Left renal cortex interstitium (tissue), 4 donors: ENCODE results near the gene TMEM269. TPM values are rescaled to one million over a fixed set of nuclear protein-coding genes. Genes with fewer than 3 reads are reported as not detected.

ENCODE experiments used
- DNase-seq, 4 donors: peaks; one replicate each; pipeline ENCODE4 v3.0.0-alpha.2; 2013; ENCODE audit warnings: low read depth in 4 of 4, low spot score in 2 of 4, missing footprints in 1 of 4
- polyA plus RNA-seq, 4 donors: library from polyadenylated mRNA; unstranded; fragments of 120-200 nt; gene quantifications; one replicate each; pipeline ENCODE4 v1.2.1, GENCODE V29; 2013; ENCODE audit not compliant: insufficient read length in 4 of 4

The TMEM269 gene
- polyA plus RNA-seq, 4 donors = 0.78 to 1.6 (median 0.97) TPM

GRCh38 chr1:42817976-42818375, 33.2 kb downstream of the TMEM269 start:
- DNase-seq = no peak

DNA sequence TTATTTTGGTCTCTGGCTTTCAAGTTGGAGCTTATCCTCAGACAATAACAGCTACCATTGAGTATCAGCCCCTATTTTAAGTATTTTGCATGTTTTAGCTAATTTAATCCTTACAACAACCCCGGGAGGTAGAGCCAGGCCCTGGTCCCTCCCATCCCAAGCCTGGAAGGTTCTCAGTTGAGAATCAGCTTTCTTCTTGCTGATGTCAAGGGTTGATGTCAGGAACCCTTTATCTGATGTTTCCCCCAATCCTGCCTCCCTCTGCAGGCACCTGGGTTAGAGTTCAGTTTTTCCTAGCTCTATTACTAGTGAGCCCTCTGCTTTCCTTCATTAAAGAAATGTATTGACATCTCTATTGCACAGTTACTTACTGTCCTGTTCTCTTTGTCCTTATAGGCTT, 36.0 kb downstream of the TMEM269 start:
- DNase-seq = no peak

- no peak for DNase-seq
These were observed 36.9 kb downstream of the TMEM269 start for GRCh38 chr1:42821690-42822089.

DNA sequence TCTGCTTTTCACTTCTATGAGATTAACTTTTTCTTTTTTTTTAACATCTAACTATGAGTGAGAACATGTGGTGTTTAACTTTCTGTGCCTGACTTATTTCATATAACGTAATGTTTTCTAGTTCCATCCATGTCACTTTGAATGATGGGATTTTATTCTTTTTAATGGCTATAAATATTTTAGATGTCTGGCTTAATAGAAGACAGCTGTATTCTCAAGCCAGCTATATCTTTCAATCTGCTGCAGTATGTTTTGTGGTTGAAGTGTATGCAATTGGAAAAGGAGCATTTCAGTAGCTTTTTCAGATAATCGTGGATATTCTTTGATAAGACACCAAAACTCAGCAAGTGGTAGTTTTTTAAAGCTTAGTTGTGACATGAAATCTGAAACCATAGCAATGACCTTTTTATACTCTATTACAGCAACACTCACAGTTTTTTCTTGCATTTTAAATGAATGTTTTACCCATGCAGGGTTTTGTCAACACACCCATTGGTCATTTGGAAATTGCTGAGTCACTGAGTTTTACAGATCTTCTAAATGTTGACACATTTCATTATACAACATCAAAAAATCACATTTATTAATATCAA, 38.1 kb downstream of the TMEM269 start:
- peak in 2 of 4 donors; percentile 7 to 19 for DNase-seq

DNA sequence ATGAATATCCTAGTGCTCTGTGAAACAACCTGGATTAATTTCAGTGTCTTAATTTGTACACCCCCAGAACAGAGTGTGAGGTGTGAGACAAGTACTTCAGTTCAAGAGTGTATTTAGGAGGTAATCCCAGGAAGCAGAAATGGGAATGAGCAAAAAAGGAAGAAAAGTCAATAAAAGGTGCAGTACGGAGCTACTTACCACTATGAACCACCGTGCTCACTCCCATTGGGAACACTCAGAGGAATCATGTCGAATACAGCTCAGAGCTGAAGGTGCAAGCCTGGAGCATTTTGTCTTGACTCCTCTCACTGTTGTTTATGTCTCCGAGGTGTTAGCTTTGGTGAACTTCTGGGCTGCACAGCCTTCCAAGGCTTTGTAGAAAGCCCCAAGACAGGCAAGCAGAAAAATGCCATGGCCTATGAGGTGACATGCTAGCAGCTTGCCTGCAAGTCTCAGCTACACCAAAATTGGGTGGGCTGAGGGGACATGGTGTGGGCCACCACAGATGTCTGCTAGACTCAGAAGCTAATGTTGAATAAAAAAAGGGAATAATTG, 39.8 kb downstream of the TMEM269 start:
- DNase-seq = no peak

GRCh38 chr1:42825036-42825851, 40.5 kb downstream of the TMEM269 start:
- no peak for DNase-seq

- DNase-seq = no peak
These were observed 45.8 kb downstream of the TMEM269 start for GRCh38 chr1:42830631-42831030.

DNA sequence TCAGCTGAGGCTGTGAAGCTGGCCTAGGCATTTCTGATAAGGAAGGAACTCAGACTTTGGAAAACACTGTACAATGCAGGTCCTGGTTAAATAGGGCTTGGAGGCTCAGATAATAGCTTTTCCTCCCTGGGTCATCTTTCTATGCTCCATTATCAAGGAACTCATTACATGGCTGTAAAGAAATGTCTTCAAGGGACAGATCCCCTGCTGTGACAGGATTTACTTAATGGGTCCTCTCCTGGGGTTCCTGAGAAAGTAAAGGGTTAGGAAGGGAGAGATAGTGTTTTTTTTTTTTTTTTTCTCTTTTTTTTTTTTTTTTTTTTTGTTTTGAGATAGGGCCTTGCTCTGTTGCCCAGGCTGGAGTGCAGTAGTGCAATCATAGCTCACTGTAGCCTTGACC, 46.5 kb downstream of the TMEM269 start:
- no peak for DNase-seq

DNA sequence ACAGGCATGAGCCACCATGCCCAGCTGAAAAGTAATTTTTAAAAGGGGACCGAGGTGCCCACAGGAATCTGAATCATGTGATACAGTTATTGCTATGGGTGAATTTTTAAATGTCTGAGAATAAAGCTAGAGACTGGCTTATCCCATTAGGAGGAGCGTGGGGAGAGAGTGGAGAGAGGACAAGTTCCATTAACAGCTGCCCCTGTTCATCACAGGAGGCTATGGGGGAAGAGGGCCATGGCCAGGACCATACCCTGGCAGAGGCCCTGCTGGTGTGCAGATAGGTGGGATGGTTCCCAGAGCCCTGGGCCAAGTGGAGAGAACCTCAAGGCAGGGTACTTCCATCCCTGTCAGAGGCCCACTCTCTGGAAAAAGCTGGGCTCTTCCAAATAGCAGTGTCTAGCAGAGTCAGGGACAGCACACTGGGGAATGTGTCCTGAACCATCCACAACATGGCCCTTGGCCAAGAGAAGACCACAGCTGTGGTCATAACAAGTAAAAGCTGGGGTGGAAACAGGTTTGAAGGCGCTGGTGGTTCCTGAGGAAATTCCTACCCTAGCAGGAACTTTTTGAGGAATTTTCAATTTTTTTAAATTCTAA, 48.0 kb downstream of the TMEM269 start:
- DNase-seq = no peak

GRCh38 chr1:42833981-42834380, 49.2 kb downstream of the TMEM269 start:
- no peak for DNase-seq

DNA sequence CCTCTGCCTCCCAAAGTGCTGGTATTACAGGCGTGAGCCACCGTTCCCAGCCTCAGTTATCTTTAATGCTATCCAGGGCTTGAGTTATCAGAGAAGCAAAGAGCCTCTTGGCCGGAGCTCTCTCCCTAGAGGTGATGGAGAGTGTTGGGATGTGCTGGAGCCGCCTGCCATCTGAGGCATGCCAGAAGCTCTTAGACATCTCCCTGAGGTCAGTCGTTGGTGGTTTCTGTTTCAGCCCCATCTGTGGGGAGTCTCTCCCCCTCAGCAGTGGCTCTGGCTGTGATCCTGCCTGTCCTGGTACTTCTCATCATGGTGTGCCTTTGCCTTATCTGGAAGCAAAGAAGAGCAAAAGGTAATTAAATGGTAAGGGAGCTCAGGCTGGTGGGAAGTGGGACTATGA, 50.0 kb downstream of the TMEM269 start:
- no peak for DNase-seq

- DNase-seq = no peak
These were observed 50.6 kb downstream of the TMEM269 start for GRCh38 chr1:42835422-42835821.

GRCh38 chr1:42837709-42838108, 52.9 kb downstream of the TMEM269 start:
- no peak for DNase-seq

- no peak for DNase-seq
These were observed 53.8 kb downstream of the TMEM269 start for GRCh38 chr1:42838482-42839190.

DNA sequence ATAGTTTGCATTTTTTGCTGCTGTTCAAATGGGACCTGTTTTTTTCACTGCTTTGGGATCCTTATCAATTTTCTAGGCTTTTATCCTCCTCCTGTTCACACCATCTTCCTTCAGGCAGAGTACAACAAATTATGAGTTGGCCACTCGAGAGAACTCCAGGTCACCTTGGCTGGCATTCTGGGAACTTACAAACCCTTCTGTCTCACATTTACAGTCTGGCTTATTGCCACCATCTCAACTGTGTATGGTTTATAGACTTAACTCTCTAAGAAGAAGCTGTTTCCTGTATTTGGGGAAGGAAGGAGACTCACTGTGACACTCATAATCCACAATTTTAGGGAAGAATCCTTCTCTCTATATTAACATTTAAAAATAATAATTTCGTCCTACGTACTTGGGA, 56.2 kb downstream of the TMEM269 start:
- DNase-seq = no peak

DNA sequence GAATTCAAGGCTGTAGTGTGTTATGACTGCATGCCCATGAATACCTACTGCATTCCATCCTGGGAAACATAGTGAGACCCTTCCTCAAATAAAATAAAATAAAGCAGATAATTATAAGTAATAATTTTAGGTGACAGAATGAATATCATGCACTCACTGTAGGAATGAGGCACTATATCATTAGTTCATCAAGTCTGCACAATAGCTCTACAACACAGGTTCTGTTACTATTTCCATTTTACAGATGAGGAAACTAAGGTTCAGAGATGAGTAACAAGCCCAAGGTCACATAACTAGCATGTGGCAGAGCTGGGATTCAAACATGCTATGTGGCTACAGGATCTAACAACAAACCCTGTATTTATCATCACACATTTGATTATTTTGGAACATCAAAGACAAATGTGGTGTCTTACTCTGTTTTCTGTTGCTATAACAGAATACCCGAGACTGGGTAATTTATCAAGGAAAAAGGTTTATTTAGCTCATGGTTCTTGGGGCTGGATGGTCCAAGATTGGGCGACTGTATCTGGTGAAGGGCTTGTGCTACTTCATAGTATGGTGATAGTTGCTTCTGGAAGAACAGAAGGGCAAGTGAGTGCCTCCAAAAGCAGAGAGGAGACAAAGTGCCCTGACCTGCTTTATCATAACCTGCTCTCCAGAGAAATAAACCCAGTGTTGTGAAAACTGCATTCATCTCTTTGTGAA, 56.8 kb downstream of the TMEM269 start:
- no peak for DNase-seq

DNA sequence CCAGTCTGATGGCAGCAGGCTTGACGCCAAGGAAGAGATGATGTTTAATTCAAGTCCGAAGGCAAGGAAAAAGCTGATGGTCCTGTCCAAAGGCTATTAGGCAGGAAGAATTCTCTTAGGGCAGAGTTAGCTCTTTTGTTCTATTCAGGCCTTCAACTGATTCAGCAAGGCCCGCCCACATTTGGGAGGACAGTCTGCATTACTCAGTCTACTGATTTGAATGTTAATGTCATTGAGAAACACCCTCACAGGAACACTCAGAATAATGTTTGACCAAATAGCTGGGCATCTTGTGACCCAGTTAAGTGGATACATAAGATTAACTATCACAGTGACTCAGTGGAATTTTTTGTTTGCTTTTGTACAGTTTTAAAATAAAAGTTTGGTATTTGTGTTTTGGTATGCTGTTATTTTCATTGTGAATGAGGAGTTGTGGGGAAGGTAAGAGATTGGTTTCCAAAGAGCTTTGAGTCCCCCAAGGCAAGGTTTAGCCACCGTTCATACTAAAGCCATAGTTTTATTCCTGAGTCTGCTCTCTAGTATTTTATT, 59.9 kb downstream of the TMEM269 start:
- no peak for DNase-seq

GRCh38 chr1:42845193-42845592, 60.4 kb downstream of the TMEM269 start:
- DNase-seq = no peak

- DNase-seq = no peak
These were observed 61.1 kb downstream of the TMEM269 start for GRCh38 chr1:42845866-42846256.
